ENCODE measurements around the gene DVL2.

DNA sequence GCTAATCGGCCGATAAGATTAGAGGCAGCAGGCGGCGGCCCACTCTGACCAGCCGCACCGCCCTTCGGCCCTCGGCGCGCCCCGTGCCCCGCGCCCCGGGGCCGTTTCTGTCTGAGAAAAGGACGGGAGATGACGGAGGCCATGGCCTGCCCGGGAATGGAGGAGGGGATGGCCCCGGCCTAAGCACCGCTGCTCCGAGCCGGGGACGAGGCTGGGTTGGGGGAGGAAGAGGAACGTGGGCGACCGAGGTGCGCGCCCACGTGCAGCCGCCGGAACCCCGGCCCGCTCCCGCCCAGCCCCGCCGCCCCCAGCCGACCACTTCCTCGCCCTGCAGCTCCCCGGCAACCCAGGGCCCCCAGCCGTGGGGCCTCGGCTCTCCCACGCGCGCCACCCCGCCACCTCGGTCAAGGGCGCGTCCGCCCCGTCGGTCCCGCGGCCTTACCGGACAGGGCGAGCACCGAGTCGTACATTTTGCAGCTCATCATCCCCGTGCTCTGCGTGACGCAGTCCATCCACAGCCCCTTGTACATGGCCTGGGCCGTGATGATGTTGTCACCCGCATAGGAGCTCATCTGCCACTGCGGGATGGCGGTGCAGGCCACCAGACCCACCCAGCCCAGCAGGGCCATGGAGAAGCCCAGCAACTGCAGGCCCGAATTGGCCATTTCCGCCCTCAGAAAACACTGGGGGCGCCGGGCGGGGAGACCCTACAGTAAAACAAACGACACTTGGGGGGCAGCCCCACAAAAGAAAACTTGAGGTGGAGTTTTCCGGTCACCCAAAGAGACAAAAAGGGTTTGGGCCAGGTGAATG lies 27.3 kb upstream of the DVL2 start:
- TF ChIP-seq, protein P1, sequence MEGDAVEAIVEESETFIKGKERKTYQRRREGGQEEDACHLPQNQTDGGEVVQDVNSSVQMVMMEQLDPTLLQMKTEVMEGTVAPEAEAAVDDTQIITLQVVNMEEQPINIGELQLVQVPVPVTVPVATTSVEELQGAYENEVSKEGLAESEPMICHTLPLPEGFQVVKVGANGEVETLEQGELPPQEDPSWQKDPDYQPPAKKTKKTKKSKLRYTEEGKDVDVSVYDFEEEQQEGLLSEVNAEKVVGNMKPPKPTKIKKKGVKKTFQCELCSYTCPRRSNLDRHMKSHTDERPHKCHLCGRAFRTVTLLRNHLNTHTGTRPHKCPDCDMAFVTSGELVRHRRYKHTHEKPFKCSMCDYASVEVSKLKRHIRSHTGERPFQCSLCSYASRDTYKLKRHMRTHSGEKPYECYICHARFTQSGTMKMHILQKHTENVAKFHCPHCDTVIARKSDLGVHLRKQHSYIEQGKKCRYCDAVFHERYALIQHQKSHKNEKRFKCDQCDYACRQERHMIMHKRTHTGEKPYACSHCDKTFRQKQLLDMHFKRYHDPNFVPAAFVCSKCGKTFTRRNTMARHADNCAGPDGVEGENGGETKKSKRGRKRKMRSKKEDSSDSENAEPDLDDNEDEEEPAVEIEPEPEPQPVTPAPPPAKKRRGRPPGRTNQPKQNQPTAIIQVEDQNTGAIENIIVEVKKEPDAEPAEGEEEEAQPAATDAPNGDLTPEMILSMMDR (IDR thresholded peaks at IDR 0.05) = no peak
- TF ChIP-seq POLR2A (IDR thresholded peaks at IDR 0.05) = no peak
- no peak for TF ChIP-seq EP300 (IDR thresholded peaks at IDR 0.05)

Data from ovary (tissue), 3 donors.